ENCODE data around the gene HOXC10. TPM values are rescaled to one million over a fixed set of nuclear protein-coding genes. Genes with fewer than 3 reads are reported as not detected.
A peak's percentile ranks its signal among the peaks of the same experiment; 100 is the strongest.

The HOXC10 gene
- total RNA-seq, 1 donor from 2014 or later, result 2.6 TPM

GRCh38 chr12:54016478-54016964, 31.6 kb downstream of the HOXC10 start:
- DNase-seq, result peak; percentile 94

GRCh38 chr12:54017027-54017788, 32.3 kb downstream of the HOXC10 start:
- no peak for DNase-seq

GRCh38 chr12:54017878-54018467, 33.0 kb downstream of the HOXC10 start:
- DNase-seq, result peak; percentile 97

GRCh38 chr12:54018468-54018984, 33.6 kb downstream of the HOXC10 start:
- DNase-seq, result no peak

- DNase-seq, result no peak
Observed at GRCh38 chr12:54019091-54019811, 34.3 kb downstream of the HOXC10 start.

GRCh38 chr12:54019924-54020590, 35.1 kb downstream of the HOXC10 start:
- no peak for DNase-seq

GRCh38 chr12:54020591-54021405, 35.9 kb downstream of the HOXC10 start:
- no peak for DNase-seq

GRCh38 chr12:54021432-54022013, 36.6 kb downstream of the HOXC10 start:
- no peak for DNase-seq

- no peak for DNase-seq
Observed at GRCh38 chr12:54022960-54023884, 38.3 kb downstream of the HOXC10 start.

- DNase-seq, result no peak
Observed at GRCh38 chr12:54024127-54024526, 39.2 kb downstream of the HOXC10 start.

- DNase-seq, result no peak
Observed at GRCh38 chr12:54024581-54025305, 39.8 kb downstream of the HOXC10 start.

GRCh38 chr12:54025499-54026405, 40.8 kb downstream of the HOXC10 start:
- DNase-seq, result no peak

- DNase-seq, result no peak
Observed at GRCh38 chr12:54026640-54027441, 41.9 kb downstream of the HOXC10 start.

- no peak for DNase-seq
Observed at GRCh38 chr12:54027442-54027786, 42.5 kb downstream of the HOXC10 start.

- DNase-seq, result peak; percentile 79
Observed at GRCh38 chr12:54028314-54029201, 43.6 kb downstream of the HOXC10 start, which contains the start of gene HOXC6. HOXC6 (plus strand) TSS chr12:54028440; CDS start chr12:54028522, 82 bp downstream.
